GM19099 (cell line): ENCODE results near the gene NKTR.

Source experiments
- POLR2A ChIP-seq: IDR thresholded peaks from 3 replicates; pipeline ENCODE4 v1.6.1; 2011; ENCODE audit warnings: low read depth; ENCODE audit not compliant: insufficient read length; ENCODE audit errors: extremely low read depth

NKTR gene

GRCh38 chr3:42653560-42654330, 53.3 kb downstream of the NKTR start, which contains the start of gene ZBTB47:
Gene ZBTB47 (plus strand): TSS chr3:42653697. CDS start chr3:42658356, 4,659 bp downstream.
- no peak for TF ChIP-seq POLR2A

- TF ChIP-seq POLR2A: peak; percentile 35
Observed at GRCh38 chr3:42654331-42655201, 54.1 kb downstream of the NKTR start.

- TF ChIP-seq POLR2A: no peak
Observed at GRCh38 chr3:42655331-42655888, 54.9 kb downstream of the NKTR start.

GRCh38 chr3:42655980-42656679, 55.6 kb downstream of the NKTR start:
- no peak for TF ChIP-seq POLR2A

GRCh38 chr3:42656680-42657610, 56.5 kb downstream of the NKTR start:
- no peak for TF ChIP-seq POLR2A

GRCh38 chr3:42657675-42658074, 57.2 kb downstream of the NKTR start:
- no peak for TF ChIP-seq POLR2A

- TF ChIP-seq POLR2A: no peak
Observed at GRCh38 chr3:42658091-42658770, 57.7 kb downstream of the NKTR start.

GRCh38 chr3:42658771-42659390, 58.4 kb downstream of the NKTR start:
- TF ChIP-seq POLR2A: no peak

GRCh38 chr3:42659451-42660130, 59.1 kb downstream of the NKTR start:
- TF ChIP-seq POLR2A: no peak

- no peak for TF ChIP-seq POLR2A
Observed at GRCh38 chr3:42660131-42660715, 59.7 kb downstream of the NKTR start.

- no peak for TF ChIP-seq POLR2A
Observed at GRCh38 chr3:42660898-42661297, 60.4 kb downstream of the NKTR start.

- no peak for TF ChIP-seq POLR2A
Observed at GRCh38 chr3:42661593-42662022, 61.1 kb downstream of the NKTR start.
